Measurements from ENCODE around the gene PLEKHJ1. TPM values are rescaled to one million over a fixed set of nuclear protein-coding genes. Genes with fewer than 3 reads are reported as not detected.
A peak's percentile ranks its signal among the peaks of the same experiment; 100 is the strongest.

The PLEKHJ1 gene
- total RNA-seq, 1 experiment from 2014 or later, result 73.7 TPM

DNA sequence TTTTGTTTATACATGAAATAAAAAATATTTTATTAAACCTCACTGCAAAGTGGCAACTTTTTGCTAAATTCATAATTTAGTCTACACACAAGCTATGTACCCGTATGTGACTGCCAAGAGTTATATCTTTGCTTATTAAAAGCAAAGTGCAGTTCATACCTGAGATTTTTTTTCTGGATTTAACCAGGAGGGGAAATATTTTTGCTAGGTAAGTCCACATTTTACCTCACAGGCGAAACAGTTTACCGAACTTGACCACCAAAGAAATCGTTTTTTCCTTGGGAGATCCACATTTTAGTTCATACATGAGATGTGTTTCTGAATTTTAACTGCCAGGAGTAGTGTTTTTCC, 32.3 kb upstream of the PLEKHJ1 start:
- POLR2A ChIA-PET (ENCODE audit: low non-redundant PET), result no interaction called here
- CTCF ChIA-PET, result no interaction called here
- peak overlapping the region; percentile 68 for H3K27ac ChIP-seq (ENCODE audit: low read depth, low read length, poor library complexity, severe bottlenecking)

DNA sequence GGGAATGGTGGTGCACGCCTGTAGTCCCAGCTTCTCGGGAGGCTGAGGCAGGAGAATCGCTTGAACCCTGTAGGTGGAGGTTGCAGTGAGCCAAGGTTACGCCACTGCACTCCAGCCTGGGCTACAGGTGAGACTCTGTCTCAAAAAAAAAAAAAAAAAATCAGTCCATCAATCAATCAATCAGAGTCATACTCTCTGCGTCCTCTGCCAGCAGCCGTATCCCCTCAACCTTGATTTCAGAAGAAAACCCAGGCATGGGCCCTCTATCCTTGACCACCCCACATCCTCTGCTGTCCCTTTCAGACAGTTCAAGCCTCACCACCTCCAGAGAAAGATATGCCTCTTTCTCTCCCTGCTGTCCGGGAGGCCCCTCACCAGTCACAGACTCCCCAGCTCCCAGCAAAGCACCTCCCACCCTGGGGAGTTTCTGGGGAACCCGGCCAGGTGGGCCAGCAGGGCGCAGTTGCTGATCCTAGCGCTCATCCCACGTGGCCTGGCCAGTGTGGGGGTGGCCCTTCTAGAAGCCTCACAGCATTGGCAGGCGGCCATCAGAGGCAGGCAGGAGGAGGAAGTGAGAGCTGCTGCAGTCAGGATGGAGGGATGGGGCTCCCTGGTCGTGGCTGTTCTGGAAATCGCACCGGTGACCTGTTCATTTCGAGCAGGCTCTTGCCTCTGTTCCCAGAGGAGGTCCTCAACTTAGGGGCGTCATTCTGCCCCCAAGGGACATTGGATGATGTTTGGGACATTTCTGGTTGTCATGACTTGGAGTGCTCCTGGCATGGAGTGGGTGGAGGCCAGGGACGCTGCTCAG, 30.3 kb upstream of the PLEKHJ1 start:
- H3K36me3 ChIP-seq (ENCODE audit: insufficient read depth, low read length, poor library complexity, severe bottlenecking), result peaks cover 11% of the 10 kb centered on the region
- no peak overlapping the region for H3K4me3 ChIP-seq (ENCODE audit: low read depth, low read length, poor library complexity, severe bottlenecking)
- no peak for DNase-seq (ENCODE audit: low spot score)
- TF ChIP-seq, protein P1, sequence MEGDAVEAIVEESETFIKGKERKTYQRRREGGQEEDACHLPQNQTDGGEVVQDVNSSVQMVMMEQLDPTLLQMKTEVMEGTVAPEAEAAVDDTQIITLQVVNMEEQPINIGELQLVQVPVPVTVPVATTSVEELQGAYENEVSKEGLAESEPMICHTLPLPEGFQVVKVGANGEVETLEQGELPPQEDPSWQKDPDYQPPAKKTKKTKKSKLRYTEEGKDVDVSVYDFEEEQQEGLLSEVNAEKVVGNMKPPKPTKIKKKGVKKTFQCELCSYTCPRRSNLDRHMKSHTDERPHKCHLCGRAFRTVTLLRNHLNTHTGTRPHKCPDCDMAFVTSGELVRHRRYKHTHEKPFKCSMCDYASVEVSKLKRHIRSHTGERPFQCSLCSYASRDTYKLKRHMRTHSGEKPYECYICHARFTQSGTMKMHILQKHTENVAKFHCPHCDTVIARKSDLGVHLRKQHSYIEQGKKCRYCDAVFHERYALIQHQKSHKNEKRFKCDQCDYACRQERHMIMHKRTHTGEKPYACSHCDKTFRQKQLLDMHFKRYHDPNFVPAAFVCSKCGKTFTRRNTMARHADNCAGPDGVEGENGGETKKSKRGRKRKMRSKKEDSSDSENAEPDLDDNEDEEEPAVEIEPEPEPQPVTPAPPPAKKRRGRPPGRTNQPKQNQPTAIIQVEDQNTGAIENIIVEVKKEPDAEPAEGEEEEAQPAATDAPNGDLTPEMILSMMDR (conservative IDR thresholded peaks at IDR 0.05; ENCODE audit: low read depth, low read length), result no peak
- TF ChIP-seq EZH2 (IDR thresholded peaks at IDR 0.05; ENCODE audit: borderline replicate concordance, low read depth, low read length, poor library complexity, severe bottlenecking), result no peak
- peaks cover 8% of the 10 kb centered on the region for H3K4me1 ChIP-seq (ENCODE audit: insufficient read depth, low read length, poor library complexity, severe bottlenecking)
- intact Hi-C loops (cut with micrococcal nuclease; ENCODE audit: unreplicated experiment), result no loop called here
- no peaks in the 10 kb centered on the region for H3K27me3 ChIP-seq (replicated peaks; ENCODE audit: insufficient read depth, low read depth, low read length, poor library complexity)
- H3K27ac ChIP-seq (ENCODE audit: low read depth, low read length, poor library complexity, severe bottlenecking), result no peak overlapping the region
- no TSS peak for BruUV-seq (replicated peaks)
- H3K9me3 ChIP-seq (ENCODE audit: low read depth, low read length, poor library complexity, severe bottlenecking), result no peaks in the 10 kb centered on the region
- ChIA-PET POLR2A (ENCODE audit: low non-redundant PET) (no interaction called here), CTCF (no interaction called here)

More for the DNA sequence above, 32.3 kb upstream of the PLEKHJ1 start:
- peak overlapping the region; percentile 100 for H3K4me3 ChIP-seq (ENCODE audit: low read depth, low read length, poor library complexity, severe bottlenecking)
- TF ChIP-seq EZH2 (IDR thresholded peaks at IDR 0.05; ENCODE audit: borderline replicate concordance, low read depth, low read length, poor library complexity, severe bottlenecking), result no peak
- TF ChIP-seq, protein P1 (conservative IDR thresholded peaks at IDR 0.05; ENCODE audit: low read depth, low read length), result no peak
- no peaks in the 10 kb centered on the region for H3K9me3 ChIP-seq (ENCODE audit: low read depth, low read length, poor library complexity, severe bottlenecking)
- DNase-seq (ENCODE audit: low spot score), result no peak
- intact Hi-C loops (cut with micrococcal nuclease; ENCODE audit: unreplicated experiment), result no loop called here
- peaks cover 30% of the 10 kb centered on the region for H3K36me3 ChIP-seq (ENCODE audit: insufficient read depth, low read length, poor library complexity, severe bottlenecking)
- TSS peak; percentile 66 for BruUV-seq (replicated peaks)
- H3K27me3 ChIP-seq (replicated peaks; ENCODE audit: insufficient read depth, low read depth, low read length, poor library complexity), result no peaks in the 10 kb centered on the region
- H3K4me1 ChIP-seq (ENCODE audit: insufficient read depth, low read length, poor library complexity, severe bottlenecking), result peaks cover 28% of the 10 kb centered on the region

DNA sequence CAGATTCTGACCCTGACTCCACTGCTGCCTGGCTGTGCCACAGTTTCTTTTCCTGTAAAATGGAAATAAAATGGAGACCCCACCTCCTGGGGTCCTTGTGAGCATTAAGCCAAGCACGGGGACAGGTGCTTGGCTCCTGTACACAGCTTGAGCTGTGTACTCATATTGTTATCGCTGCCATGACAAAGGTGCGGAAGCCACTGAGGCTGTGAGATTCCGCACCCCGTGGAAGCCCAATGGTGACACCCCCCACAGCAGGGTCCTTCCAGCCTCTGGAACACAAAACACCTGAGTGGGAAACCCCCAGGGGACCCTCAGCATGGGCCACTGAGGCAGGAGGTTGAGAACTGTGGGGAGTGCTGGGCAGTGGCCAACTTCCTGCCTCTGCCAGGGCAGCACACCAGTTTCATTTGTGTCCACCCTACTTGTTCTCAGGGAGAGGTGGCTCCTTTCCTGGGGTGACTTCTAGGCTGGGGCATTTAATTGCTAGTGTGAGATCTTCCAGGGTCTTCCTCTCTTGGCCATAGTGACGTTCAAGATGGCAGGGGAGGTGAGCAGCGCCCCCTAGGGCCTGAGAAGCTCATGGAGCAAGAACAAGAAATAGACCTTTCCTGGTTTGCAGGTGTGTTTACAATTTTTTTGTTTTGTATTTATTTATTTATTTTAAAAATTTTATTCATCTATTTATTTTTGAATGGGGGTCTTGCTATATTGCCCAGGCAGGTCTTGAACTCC, 25.5 kb upstream of the PLEKHJ1 start:
- TF ChIP-seq, protein P1 (conservative IDR thresholded peaks at IDR 0.05; ENCODE audit: low read depth, low read length), result peak; percentile 78
- no peak for TF ChIP-seq EZH2 (IDR thresholded peaks at IDR 0.05; ENCODE audit: borderline replicate concordance, low read depth, low read length, poor library complexity, severe bottlenecking)
- intact Hi-C loops (cut with micrococcal nuclease; ENCODE audit: unreplicated experiment), result no loop called here
- POLR2A ChIA-PET (ENCODE audit: low non-redundant PET), result no interaction called here
- Histone ChIP-seq H3K27me3 (replicated peaks; ENCODE audit: insufficient read depth, low read depth, low read length, poor library complexity) (no peaks in the 10 kb centered on the region), H3K4me1 (ENCODE audit: insufficient read depth, low read length, poor library complexity, severe bottlenecking) (peaks cover 3% of the 10 kb centered on the region), H3K9me3 (ENCODE audit: low read depth, low read length, poor library complexity, severe bottlenecking) (no peaks in the 10 kb centered on the region), H3K27ac (ENCODE audit: low read depth, low read length, poor library complexity, severe bottlenecking) (no peak overlapping the region), H3K4me3 (ENCODE audit: low read depth, low read length, poor library complexity, severe bottlenecking) (no peak overlapping the region), H3K36me3 (ENCODE audit: insufficient read depth, low read length, poor library complexity, severe bottlenecking) (no peaks in the 10 kb centered on the region)
- CTCF ChIA-PET, result interaction anchor here (0.5 to 1.0 kb wide), 6 partner anchors 8 to 1735 kb away, joined by 3 to 5 read pairs (median 4); no protein-coding TSS in a partner anchor
- no TSS peak for BruUV-seq (replicated peaks)
- peak; percentile 64 for DNase-seq (ENCODE audit: low spot score)
